ENCODE measurements around the gene GPR137. TPM values are rescaled to one million over a fixed set of nuclear protein-coding genes. Genes with fewer than 3 reads are reported as not detected.

GPR137 gene
- total RNA-seq, 4 donors from 2014 or later: 20.9 to 36.1 (median 25.4) TPM

DNA sequence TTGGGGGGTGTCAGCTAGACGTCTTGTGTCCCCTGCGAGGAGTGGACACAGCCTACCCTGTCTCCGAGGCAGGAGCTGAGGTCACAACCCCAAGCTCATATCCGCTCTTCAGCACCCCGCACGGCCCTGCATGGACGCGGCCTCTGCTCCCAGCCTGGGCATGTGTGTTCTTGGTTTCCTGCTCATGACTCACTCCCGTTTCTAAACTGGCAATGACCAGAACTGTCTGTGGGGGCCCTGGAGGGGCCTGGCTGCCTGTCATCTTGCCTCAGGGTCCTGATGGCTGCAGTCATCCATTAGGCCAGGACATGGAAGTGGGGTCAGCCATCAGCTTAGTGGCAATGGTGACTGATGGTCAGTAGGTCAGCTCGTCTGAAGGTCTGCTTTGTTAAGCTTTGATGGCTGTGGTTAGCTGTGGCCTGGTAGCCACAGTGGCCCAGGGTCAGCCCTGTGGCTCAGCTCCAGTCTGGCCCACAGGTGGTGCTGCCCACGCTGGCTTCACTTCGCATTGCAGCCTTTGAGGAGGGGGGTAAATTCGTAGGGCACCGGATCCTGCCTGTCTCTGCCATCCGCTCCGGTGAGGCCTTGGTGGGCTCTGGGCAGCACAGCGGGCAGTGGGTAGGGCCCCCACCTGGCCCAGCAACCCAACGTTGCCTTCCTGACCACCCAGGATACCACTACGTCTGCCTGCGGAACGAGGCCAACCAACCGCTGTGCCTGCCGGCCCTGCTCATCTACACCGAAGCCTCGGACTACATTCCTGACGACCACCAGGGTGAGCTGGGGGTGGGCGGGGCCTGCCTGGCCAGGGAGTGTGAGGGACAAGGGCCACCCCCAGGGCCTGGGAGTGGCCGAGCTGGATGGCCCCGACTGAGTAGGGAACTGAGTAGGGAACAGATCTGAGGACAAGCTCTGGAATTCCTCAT, 22.4 kb upstream of the GPR137 start:
- 61% methylated on average over 6 of the region's 29 CpGs for WGBS
- intact Hi-C loops (cut with DNase I): no loop called here
- no peaks in the 10 kb centered on the region for H3K9me3 ChIP-seq
- no peak overlapping the region for H3K27ac ChIP-seq (replicated peaks in 1 of 4)
- peaks cover 14 to 15% (median 14%) of the 10 kb centered on the region in 4 donors for H3K4me1 ChIP-seq
- DNase-seq (ENCODE audit: extremely low spot score): no peak
- no peak overlapping the region for H3K4me3 ChIP-seq
- peaks cover 32 to 89% (median 87%) of the 10 kb centered on the region in 4 donors for H3K36me3 ChIP-seq
- no peaks in the 10 kb centered on the region for H3K27me3 ChIP-seq
- TF ChIP-seq EP300 (IDR thresholded peaks at IDR 0.05): no peak
- TF ChIP-seq POLR2AphosphoS5 (IDR thresholded peaks at IDR 0.05): no peak
- TF ChIP-seq POLR2A (IDR thresholded peaks at IDR 0.05; ENCODE audit: low read depth): no peak
- TF ChIP-seq, protein P1, sequence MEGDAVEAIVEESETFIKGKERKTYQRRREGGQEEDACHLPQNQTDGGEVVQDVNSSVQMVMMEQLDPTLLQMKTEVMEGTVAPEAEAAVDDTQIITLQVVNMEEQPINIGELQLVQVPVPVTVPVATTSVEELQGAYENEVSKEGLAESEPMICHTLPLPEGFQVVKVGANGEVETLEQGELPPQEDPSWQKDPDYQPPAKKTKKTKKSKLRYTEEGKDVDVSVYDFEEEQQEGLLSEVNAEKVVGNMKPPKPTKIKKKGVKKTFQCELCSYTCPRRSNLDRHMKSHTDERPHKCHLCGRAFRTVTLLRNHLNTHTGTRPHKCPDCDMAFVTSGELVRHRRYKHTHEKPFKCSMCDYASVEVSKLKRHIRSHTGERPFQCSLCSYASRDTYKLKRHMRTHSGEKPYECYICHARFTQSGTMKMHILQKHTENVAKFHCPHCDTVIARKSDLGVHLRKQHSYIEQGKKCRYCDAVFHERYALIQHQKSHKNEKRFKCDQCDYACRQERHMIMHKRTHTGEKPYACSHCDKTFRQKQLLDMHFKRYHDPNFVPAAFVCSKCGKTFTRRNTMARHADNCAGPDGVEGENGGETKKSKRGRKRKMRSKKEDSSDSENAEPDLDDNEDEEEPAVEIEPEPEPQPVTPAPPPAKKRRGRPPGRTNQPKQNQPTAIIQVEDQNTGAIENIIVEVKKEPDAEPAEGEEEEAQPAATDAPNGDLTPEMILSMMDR (IDR thresholded peaks at IDR 0.05): no peak

GRCh38 chr11:64263947-64264317, 21.7 kb upstream of the GPR137 start:
- no peak overlapping the region for H3K4me3 ChIP-seq
- H3K4me1 ChIP-seq: peaks cover 20 to 21% (median 21%) of the 10 kb centered on the region in 4 donors
- 83% methylated on average over 3 of the region's 8 CpGs for WGBS
- intact Hi-C loops (cut with DNase I): no loop called here
- H3K9me3 ChIP-seq: no peaks in the 10 kb centered on the region
- no peak for TF ChIP-seq POLR2A (IDR thresholded peaks at IDR 0.05; ENCODE audit: low read depth)
- TF ChIP-seq, protein P1 (IDR thresholded peaks at IDR 0.05): no peak
- no peak for TF ChIP-seq POLR2AphosphoS5 (IDR thresholded peaks at IDR 0.05)
- TF ChIP-seq EP300 (IDR thresholded peaks at IDR 0.05): no peak
- DNase-seq (ENCODE audit: extremely low spot score): no peak
- H3K36me3 ChIP-seq: peaks cover 27 to 82% (median 81%) of the 10 kb centered on the region in 4 donors
- H3K27me3 ChIP-seq: no peaks in the 10 kb centered on the region
- no peak overlapping the region for H3K27ac ChIP-seq (replicated peaks in 1 of 4)

- no peak for DNase-seq (ENCODE audit: extremely low spot score)
- Histone ChIP-seq H3K27ac (replicated peaks in 1 of 4) (no peak overlapping the region), H3K27me3 (no peaks in the 10 kb centered on the region), H3K4me3 (no peak overlapping the region), H3K36me3 (peaks cover 25 to 77% (median 76%) of the 10 kb centered on the region in 4 donors), H3K4me1 (peaks cover 22 to 24% (median 23%) of the 10 kb centered on the region in 4 donors), H3K9me3 (no peaks in the 10 kb centered on the region)
- TF ChIP-seq EP300 (IDR thresholded peaks at IDR 0.05) (no peak), POLR2AphosphoS5 (IDR thresholded peaks at IDR 0.05) (no peak), POLR2A (IDR thresholded peaks at IDR 0.05; ENCODE audit: low read depth) (no peak)
- TF ChIP-seq, protein P1 (IDR thresholded peaks at IDR 0.05): no peak
- intact Hi-C loops (cut with DNase I): no loop called here
- 87% methylated on average over 10 of the region's 10 CpGs for WGBS
These were observed 21.2 kb upstream of the GPR137 start for GRCh38 chr11:64264371-64264852.

- Histone ChIP-seq H3K36me3 (peaks cover 25 to 67% (median 66%) of the 10 kb centered on the region in 4 donors), H3K27ac (replicated peaks in 1 of 4) (no peak overlapping the region), H3K9me3 (no peaks in the 10 kb centered on the region), H3K4me1 (peaks cover 22 to 24% (median 23%) of the 10 kb centered on the region in 4 donors), H3K4me3 (no peak overlapping the region), H3K27me3 (no peaks in the 10 kb centered on the region)
- intact Hi-C loops (cut with DNase I): loop anchor here (5.0 kb wide), 1 partner anchor 37 kb away; the partner anchor contains the start of gene CATSPERZ
- no peak for TF ChIP-seq EP300 (IDR thresholded peaks at IDR 0.05)
- TF ChIP-seq, protein P1 (IDR thresholded peaks at IDR 0.05): no peak
- WGBS: 95% methylated on average over 20 of the region's 35 CpGs
- no peak for DNase-seq (ENCODE audit: extremely low spot score)
These were observed 20.2 kb upstream of the GPR137 start for GRCh38 chr11:64265176-64266160.

Measured in esophagus muscularis mucosa (tissue), 4 donors.